Measurements from ENCODE around the gene CGAS.

Gene CGAS

DNA sequence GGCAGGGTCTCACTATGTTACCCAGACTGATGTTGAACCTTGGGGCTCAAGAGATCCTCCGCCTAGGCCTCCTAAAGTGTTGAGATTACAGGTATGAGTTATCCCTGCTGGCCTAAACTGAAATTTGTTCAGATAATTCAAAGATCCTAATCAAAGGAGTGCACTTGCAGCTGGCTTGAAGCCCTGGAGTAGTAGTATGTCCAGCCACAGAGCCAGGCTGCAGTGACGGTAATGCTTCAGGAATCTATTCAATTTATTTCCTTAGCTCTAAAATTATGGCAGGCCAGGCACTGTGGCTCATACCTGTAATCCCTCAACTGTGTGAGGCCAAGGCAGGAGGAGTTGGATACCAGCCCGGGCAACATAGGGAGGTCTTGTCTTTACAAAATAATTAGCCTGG lies 58.8 kb downstream of the CGAS start:
- TF ChIP-seq, protein P1, sequence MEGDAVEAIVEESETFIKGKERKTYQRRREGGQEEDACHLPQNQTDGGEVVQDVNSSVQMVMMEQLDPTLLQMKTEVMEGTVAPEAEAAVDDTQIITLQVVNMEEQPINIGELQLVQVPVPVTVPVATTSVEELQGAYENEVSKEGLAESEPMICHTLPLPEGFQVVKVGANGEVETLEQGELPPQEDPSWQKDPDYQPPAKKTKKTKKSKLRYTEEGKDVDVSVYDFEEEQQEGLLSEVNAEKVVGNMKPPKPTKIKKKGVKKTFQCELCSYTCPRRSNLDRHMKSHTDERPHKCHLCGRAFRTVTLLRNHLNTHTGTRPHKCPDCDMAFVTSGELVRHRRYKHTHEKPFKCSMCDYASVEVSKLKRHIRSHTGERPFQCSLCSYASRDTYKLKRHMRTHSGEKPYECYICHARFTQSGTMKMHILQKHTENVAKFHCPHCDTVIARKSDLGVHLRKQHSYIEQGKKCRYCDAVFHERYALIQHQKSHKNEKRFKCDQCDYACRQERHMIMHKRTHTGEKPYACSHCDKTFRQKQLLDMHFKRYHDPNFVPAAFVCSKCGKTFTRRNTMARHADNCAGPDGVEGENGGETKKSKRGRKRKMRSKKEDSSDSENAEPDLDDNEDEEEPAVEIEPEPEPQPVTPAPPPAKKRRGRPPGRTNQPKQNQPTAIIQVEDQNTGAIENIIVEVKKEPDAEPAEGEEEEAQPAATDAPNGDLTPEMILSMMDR (IDR thresholded peaks at IDR 0.05), result no peak

GRCh38 chr6:73391675-73392074 lies 60.4 kb downstream of the CGAS start:
- TF ChIP-seq, protein P1 (IDR thresholded peaks at IDR 0.05), result no peak

DNA sequence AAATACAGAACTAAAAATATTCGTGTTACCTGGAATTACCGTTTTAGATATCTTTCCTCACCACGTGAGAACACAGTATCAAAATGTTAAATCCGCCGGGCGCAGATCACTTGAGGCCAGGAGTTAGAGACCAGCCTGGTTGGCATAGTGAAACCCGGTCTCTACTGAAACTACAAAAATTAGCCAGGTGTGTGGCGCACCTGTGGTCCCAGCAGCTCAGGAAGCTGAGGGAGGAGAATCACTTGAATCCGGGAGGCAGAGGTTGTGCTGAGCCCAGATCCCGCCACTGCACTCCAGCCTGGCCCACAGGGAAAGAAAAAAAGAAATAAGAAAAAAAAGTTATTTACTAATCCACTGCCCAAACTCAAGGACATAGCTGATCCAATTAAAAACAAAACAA lies 62.2 kb downstream of the CGAS start:
- TF ChIP-seq, protein P1 (IDR thresholded peaks at IDR 0.05), result no peak

DNA sequence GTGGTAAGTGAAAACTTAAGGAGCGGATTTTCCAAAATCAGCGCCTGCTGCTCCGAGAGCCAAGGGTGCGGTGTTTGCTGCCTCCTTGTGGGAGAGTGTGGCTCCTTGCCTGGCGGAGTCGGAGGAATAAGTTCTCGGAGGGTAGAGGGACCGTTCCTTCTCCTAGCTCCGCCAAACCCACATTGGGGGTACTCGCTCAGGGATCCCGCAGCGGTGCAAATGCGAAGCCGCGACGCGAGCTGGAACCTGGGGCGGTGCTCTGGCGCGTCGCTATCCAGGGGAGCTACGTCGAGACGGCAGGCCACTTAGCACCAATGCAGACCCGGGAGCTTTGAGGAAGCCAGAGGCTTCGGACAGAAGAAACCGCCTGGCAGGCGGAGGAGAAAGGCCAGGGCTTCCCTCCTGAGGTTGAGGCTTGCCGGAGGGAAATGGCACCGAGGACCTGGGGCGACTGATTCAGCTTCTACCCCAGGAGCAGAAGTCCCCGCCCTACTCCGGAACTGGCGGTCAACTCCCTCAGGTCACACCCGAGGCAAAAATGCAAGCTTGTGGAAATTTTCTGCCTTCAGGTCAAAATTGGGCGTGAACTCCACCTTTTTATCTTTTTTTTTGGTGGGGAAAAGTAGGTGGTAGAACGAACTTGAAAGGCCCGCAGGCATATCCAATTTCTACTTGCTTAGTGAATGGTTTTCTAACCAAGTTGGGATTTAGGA lies 63.1 kb downstream of the CGAS start:
- TF ChIP-seq, protein P1 (IDR thresholded peaks at IDR 0.05), result peak; percentile 32; the same call in 1 of the 2 replicates

DNA sequence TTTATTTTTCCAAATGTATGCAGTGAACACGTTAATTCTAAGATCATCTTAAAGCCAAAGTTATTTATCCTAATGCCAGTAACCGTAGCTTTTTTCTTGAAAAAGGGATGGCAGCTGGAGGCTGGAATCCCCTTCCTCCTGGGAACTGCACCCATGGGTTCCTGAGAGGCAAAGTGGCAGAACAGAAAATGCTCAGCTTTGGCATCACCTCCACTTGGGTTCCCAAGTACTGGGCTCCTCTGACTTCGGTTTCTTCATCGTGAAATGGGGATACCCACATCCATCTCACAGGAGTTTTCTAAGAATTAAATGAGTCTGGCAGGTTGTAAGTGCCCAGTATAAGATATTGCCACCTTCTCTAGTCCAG lies 63.7 kb downstream of the CGAS start:
- TF ChIP-seq, protein P1 (IDR thresholded peaks at IDR 0.05), result no peak

DNA sequence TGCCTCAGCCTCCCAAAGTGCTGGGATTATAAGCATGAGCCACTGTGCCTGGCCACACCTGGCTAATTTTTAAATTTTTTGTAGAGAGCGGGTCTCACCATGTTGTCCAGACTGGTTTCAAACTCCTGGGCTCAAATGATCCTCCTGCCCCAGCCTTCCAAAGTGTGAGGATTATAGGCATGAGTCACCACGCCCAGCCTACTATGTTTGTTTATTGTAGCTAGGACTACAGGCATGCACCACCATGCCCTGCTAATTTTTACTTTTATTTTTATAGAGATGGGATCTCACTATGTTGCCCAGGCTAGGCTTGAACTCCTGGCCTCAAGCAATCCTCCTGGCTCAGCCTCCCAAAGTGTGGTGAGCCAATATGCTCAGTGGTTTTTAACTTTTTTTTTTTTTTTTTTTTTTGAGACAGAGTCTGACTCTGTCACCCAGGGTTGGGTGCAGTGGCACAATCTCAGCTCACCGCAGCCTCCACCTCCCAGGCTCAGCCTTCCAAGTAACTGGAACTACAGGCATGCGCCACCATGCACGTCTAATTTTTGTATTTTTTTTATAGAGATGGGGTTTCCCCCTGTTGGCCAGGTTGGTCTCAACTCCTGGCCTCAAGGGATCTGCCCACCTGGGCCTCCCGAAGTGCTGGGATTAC lies 69.5 kb downstream of the CGAS start:
- TF ChIP-seq, protein P1 (IDR thresholded peaks at IDR 0.05), result no peak

GRCh38 chr6:73377225-73377624 lies 74.9 kb downstream of the CGAS start:
- TF ChIP-seq, protein P1 (IDR thresholded peaks at IDR 0.05), result no peak

Measured in LNCAP (cell line).